ENCODE results near the gene FAM98B.

FAM98B gene

GRCh38 chr15:38508647-38509046, 54.7 kb downstream of the FAM98B start:
- no peak for DNase-seq (ENCODE audit: low read depth in 2 of 2)

GRCh38 chr15:38509152-38509551, 55.2 kb downstream of the FAM98B start:
- no peak for DNase-seq (ENCODE audit: low read depth in 2 of 2)

- no peak for DNase-seq (ENCODE audit: low read depth in 2 of 2)
Measured at GRCh38 chr15:38512901-38513300, 59.0 kb downstream of the FAM98B start.

- DNase-seq (ENCODE audit: low read depth in 2 of 2) = no peak
Measured at GRCh38 chr15:38514601-38515000, 60.7 kb downstream of the FAM98B start.

GRCh38 chr15:38516626-38517025, 62.7 kb downstream of the FAM98B start:
- DNase-seq (ENCODE audit: low read depth in 2 of 2) = no peak

- no peak for DNase-seq (ENCODE audit: low read depth in 2 of 2)
Measured at GRCh38 chr15:38517312-38517975, 63.5 kb downstream of the FAM98B start.

GRCh38 chr15:38518084-38518483, 64.2 kb downstream of the FAM98B start:
- no peak for DNase-seq (ENCODE audit: low read depth in 2 of 2)

- no peak for DNase-seq (ENCODE audit: low read depth in 2 of 2)
Measured at GRCh38 chr15:38520035-38520434, 66.1 kb downstream of the FAM98B start.

GRCh38 chr15:38521316-38521715, 67.4 kb downstream of the FAM98B start:
- DNase-seq (ENCODE audit: low read depth in 2 of 2) = no peak

- no peak for DNase-seq (ENCODE audit: low read depth in 2 of 2)
Measured at GRCh38 chr15:38522922-38523321, 69.0 kb downstream of the FAM98B start.

- DNase-seq (ENCODE audit: low read depth in 2 of 2) = no peak
Measured at GRCh38 chr15:38524156-38524555, 70.2 kb downstream of the FAM98B start.

- no peak for DNase-seq (ENCODE audit: low read depth in 2 of 2)
Measured at GRCh38 chr15:38525489-38525888, 71.6 kb downstream of the FAM98B start.

GRCh38 chr15:38526158-38526557, 72.2 kb downstream of the FAM98B start:
- no peak for DNase-seq (ENCODE audit: low read depth in 2 of 2)

- no peak for DNase-seq (ENCODE audit: low read depth in 2 of 2)
Measured at GRCh38 chr15:38528294-38528693, 74.4 kb downstream of the FAM98B start.

GRCh38 chr15:38530113-38530512, 76.2 kb downstream of the FAM98B start:
- DNase-seq (ENCODE audit: low read depth in 2 of 2) = peak in 1 of 2 donors; percentile 27

GRCh38 chr15:38531509-38531908, 77.6 kb downstream of the FAM98B start:
- DNase-seq (ENCODE audit: low read depth in 2 of 2) = no peak

GRCh38 chr15:38532728-38533127, 78.8 kb downstream of the FAM98B start:
- DNase-seq (ENCODE audit: low read depth in 2 of 2) = no peak

- no peak for DNase-seq (ENCODE audit: low read depth in 2 of 2)
Measured at GRCh38 chr15:38533416-38533915, 79.5 kb downstream of the FAM98B start.

GRCh38 chr15:38533926-38534325, 80.0 kb downstream of the FAM98B start:
- no peak for DNase-seq (ENCODE audit: low read depth in 2 of 2)

- no peak for DNase-seq (ENCODE audit: low read depth in 2 of 2)
Measured at GRCh38 chr15:38534691-38535090, 80.8 kb downstream of the FAM98B start.

- no peak for DNase-seq (ENCODE audit: low read depth in 2 of 2)
Measured at GRCh38 chr15:38535491-38536200, 81.7 kb downstream of the FAM98B start.

GRCh38 chr15:38536201-38536676, 82.3 kb downstream of the FAM98B start:
- DNase-seq (ENCODE audit: low read depth in 2 of 2) = no peak
